K562 treated with DMSO at 1 percent for 4 hours (cell line): Measurements from ENCODE around the gene OR52I2. TPM values are rescaled to one million over a fixed set of nuclear protein-coding genes. Genes with fewer than 3 reads are reported as not detected.

ENCODE experiments used
- total RNA-seq: library from RNA; unstranded; fragments of 300-600 nt; gene quantifications from 2 replicates; pipeline ENCODE4 v1.2.3, GENCODE V29; 2022; ENCODE audit not compliant: insufficient read depth

Gene OR52I2
- total RNA-seq = not detected in 2 replicates

DNA sequence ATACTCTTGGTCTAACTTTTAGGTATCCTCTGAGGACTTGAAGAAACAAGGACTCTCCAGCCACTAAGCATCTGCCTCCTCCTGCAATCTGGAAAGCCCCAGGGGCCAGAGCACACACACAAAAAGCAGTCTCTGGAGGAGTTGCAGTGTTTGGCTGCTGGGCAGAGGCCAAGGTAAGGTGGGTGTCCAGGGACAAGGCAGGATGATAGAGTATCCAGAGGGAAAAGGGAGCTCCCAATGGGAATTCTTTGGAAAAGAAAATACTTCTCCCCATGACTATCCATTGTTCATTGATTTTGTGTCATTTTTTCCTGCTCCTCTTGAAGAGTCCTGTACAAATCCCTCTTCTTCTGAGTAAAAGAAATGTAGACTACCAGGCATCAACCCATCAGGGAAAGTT, at the start of gene OR52I2:
OR52I2 (plus strand) TSS at position 301 of the 400 bp plus-strand sequence.

DNA sequence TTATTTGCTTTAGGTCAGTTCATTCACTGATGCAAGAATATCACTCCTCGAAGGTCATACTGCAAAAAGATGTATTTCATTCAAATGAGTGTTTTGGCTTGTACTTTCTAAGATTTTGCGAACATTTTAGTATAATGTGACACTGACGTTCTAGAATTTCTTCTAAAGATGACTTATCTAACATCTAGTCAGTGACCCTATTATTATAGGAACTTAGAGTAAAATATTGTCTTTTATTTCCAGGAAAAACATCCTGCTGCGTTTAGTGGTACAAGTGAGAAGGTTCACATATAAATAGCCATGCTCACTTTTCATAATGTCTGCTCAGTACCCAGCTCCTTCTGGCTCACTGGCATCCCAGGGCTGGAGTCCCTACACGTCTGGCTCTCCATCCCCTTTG, 36.7 kb upstream of the OR52I2 start, which contains the start of gene OR52M1:
OR52M1 (plus strand) TSS at position 301 of the 400 bp plus-strand sequence; CDS start at position 301, 0 bp downstream.

DNA sequence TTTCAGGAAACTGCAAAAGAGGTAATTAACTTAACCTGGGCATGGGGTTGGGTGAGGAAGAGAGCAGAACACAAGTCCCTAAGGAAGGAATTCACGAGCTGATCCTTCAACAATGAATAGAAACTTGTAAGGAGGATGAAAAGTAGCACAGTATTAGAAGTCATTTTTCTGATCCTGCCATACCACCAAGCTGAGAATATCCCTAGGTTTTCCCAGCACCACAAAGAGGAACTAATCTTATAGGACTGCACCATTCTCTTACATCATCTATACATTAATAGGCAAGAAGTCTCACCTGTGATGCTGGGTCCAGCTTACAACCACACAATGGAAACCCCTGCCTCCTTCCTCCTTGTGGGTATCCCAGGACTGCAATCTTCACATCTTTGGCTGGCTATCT, 12.2 kb downstream of the OR52I2 start, which contains the start of gene OR52I1:
OR52I1 (plus strand) TSS at position 301 of the 400 bp plus-strand sequence; CDS start at position 301, 0 bp downstream.

DNA sequence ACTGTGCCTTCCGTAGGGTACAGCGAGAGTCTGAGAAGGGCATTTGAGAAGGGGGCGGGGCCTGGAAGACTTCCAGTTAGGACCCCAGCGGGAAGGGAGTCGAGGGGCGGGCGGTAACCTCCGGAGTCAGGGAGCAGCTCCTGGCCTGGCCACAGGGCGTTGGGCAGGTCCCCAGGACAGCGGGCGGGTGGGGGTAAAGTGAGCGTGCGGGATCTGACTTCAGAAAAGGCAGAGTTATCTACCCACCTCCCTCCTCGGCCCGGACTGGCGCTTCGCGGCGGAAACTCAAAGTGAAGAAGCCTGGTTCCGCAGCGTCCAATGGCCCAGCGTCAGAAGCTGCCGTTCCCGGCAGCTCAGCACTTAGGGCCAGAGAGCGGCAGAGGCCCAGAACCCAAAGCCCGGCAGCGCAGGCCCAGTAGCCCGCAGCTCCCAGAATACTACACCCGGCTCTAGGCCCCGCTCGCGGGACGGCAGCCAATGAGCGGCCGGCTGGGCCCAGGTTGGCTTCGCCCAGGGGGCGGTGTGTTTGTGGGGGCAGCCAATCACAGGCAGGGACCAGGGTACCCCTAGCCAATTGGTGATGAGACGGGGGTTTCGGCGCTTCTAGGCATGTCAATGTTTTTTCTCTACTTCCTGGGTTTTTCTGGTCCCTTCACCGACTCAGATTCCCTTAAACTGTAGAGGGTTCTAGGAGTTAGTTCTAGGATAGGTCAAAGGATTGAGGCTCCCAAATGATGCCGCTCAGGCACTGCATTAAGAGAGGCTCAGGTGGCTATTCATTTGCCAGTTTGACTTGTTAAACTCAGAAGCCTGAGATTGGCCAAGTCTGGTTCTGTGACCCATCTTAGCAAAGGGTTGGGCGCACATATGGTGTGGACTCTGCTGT, 26.5 kb downstream of the OR52I2 start, which contains the start of gene TRIM68:
TRIM68 (minus strand) TSS at position 451 of the 886 bp plus-strand sequence. CDS start 2,727 bp downstream, outside the sequence.

DNA sequence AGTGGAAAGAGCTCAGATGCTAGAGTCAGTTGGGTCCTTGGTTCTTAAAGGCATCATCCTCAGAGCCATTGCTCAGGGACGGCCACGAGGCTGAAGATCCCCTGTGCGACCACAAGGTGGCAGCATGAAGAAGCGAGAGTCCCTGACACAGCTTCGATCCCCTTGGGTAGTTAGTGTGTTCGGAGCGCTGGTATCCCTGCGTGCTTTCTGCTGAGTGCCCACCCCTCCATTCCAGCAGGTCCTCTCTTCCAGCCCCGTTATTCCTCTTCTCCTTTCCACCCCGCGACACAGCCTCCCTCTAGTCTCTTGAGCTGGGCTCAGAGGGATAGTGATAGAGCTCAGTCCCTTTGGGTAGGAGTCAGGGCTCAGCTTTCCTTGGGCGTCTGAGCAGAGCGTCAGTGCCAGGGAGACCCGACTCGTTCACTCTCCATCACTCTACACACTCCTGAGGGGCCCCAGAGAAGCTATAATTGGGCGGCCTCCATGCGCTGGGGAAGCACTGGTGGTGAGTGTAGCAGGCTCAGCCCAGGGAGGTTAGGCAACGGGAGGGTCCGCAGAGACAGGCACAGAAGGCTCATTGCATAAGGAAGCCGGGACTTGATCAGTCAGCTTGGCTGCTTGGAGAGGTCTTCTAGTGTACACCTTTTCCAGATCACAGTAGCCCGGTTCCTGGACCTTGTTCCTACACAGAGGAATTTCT, 55.6 kb downstream of the OR52I2 start, which contains the start of gene OR51D1:
OR51D1 (plus strand) TSS at position 516 of the 700 bp plus-strand sequence. CDS start 2,314 bp downstream, outside the sequence.

Other genes starting within 250 kb of the OR52I2 start
- not detected in 2 replicates for gene OR52B4, start 213.4 kb upstream of the OR52I2 start, total RNA-seq
- 15.0 and 19.7 TPM in 2 replicates for gene TRIM21, start 188.0 kb upstream of the OR52I2 start, total RNA-seq
- not detected in 2 replicates for gene OR52K2, start 132.4 kb upstream of the OR52I2 start, total RNA-seq
- gene OR52K1, start 99.1 kb upstream of the OR52I2 start, total RNA-seq = not detected in 2 replicates
- not detected in 2 replicates for gene OR52M1, start 36.6 kb upstream of the OR52I2 start, total RNA-seq
- gene OR52I1, start 12.3 kb downstream of the OR52I2 start, total RNA-seq = not detected in 2 replicates
- gene TRIM68, start 26.5 kb downstream of the OR52I2 start, total RNA-seq = 9.4 and 11.8 TPM in 2 replicates
- not detected in 2 replicates for gene OR51D1, start 55.7 kb downstream of the OR52I2 start, total RNA-seq
- gene OR51E1, start 62.2 kb downstream of the OR52I2 start, total RNA-seq = not detected in 2 replicates
- not detected in 2 replicates for gene OR51E2, start 116.1 kb downstream of the OR52I2 start, total RNA-seq
- gene MMP26, start 123.0 kb downstream of the OR52I2 start, total RNA-seq = not detected in 2 replicates
- gene OR51F1, start 188.2 kb downstream of the OR52I2 start, total RNA-seq = not detected in 2 replicates
- gene OR52R1, start 222.6 kb downstream of the OR52I2 start, total RNA-seq = not detected in 2 replicates
- not detected in 2 replicates for gene OR51F2, start 239.6 kb downstream of the OR52I2 start, total RNA-seq